Measurements from ENCODE around the gene UBE3D.
"Not testable (repeated sequence)": the region's sequence is repeated elsewhere in the genome, so short reads cannot be mapped to it uniquely, and the experiment has no call there.

UBE3D gene

DNA sequence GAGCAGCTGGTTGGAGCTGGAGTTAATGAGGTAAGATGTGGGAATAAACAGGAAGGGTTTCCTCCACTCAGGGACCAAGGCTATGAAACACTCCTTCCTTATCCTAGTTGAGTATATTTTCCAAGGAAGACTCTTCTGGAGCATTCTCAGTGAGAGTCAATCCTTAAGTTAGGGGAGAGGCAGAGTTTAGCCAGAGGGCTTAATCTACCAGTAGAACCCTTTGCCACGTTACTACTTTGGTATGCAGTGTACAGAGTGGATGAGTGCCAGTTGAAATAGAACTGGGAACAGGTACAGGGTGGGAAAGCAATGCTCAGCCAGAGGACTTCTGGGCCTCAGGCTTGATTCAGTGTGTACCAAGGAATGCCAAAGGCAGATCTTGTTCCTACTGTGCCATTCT, 114.3 kb downstream of the UBE3D start:
- no peaks in the 10 kb centered on the region for H3K9me3 ChIP-seq
- H3K4me3 ChIP-seq (ENCODE audit: low read depth, low read length): no peak overlapping the region
- H3K4me1 ChIP-seq: no peaks in the 10 kb centered on the region
- DNase-seq: no peak
- TF ChIP-seq, protein P1, sequence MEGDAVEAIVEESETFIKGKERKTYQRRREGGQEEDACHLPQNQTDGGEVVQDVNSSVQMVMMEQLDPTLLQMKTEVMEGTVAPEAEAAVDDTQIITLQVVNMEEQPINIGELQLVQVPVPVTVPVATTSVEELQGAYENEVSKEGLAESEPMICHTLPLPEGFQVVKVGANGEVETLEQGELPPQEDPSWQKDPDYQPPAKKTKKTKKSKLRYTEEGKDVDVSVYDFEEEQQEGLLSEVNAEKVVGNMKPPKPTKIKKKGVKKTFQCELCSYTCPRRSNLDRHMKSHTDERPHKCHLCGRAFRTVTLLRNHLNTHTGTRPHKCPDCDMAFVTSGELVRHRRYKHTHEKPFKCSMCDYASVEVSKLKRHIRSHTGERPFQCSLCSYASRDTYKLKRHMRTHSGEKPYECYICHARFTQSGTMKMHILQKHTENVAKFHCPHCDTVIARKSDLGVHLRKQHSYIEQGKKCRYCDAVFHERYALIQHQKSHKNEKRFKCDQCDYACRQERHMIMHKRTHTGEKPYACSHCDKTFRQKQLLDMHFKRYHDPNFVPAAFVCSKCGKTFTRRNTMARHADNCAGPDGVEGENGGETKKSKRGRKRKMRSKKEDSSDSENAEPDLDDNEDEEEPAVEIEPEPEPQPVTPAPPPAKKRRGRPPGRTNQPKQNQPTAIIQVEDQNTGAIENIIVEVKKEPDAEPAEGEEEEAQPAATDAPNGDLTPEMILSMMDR (IDR thresholded peaks at IDR 0.05; ENCODE audit: low read depth, low read length): no peak
- H3K36me3 ChIP-seq: no peaks in the 10 kb centered on the region
- no peaks in the 10 kb centered on the region for H3K27me3 ChIP-seq

- H3K36me3 ChIP-seq: peaks cover 15% of the 10 kb centered on the region
- not testable (repeated sequence) for H3K4me1 ChIP-seq; DNase-seq; H3K27me3 ChIP-seq; H3K9me3 ChIP-seq; H3K4me3 ChIP-seq (ENCODE audit: low read depth, low read length)
Measured at GRCh38 chr6:82930915-82931314, 134.7 kb downstream of the UBE3D start.

GRCh38 chr6:82924799-82925535, 140.7 kb downstream of the UBE3D start:
- no peaks in the 10 kb centered on the region for H3K36me3 ChIP-seq
- H3K9me3 ChIP-seq: no peaks in the 10 kb centered on the region
- TF ChIP-seq, protein P1 (IDR thresholded peaks at IDR 0.05; ENCODE audit: low read depth, low read length): no peak
- no peaks in the 10 kb centered on the region for H3K4me1 ChIP-seq
- no peak for DNase-seq
- H3K4me3 ChIP-seq (ENCODE audit: low read depth, low read length): no peak overlapping the region
- H3K27me3 ChIP-seq: no peaks in the 10 kb centered on the region

GRCh38 chr6:82921258-82921657, 144.4 kb downstream of the UBE3D start:
- Histone ChIP-seq H3K9me3 (peaks cover 3% of the 10 kb centered on the region; the same call in 1 of the 2 replicates), H3K4me3 (ENCODE audit: low read depth, low read length) (no peak overlapping the region), H3K27me3 (no peaks in the 10 kb centered on the region), H3K36me3 (peaks cover 3% of the 10 kb centered on the region; the same call in 1 of the 2 replicates), H3K4me1 (no peaks in the 10 kb centered on the region; the same call in 1 of the 2 replicates)
- no peak for DNase-seq
- TF ChIP-seq, protein P1 (IDR thresholded peaks at IDR 0.05; ENCODE audit: low read depth, low read length): no peak

GRCh38 chr6:82917346-82918064, 148.1 kb downstream of the UBE3D start:
- no peaks in the 10 kb centered on the region for H3K27me3 ChIP-seq
- no peaks in the 10 kb centered on the region; the same call in 1 of the 2 replicates for H3K4me1 ChIP-seq
- TF ChIP-seq, protein P1 (IDR thresholded peaks at IDR 0.05; ENCODE audit: low read depth, low read length): no peak
- H3K9me3 ChIP-seq: peaks cover 3% of the 10 kb centered on the region; the same call in 1 of the 2 replicates
- peaks cover 8% of the 10 kb centered on the region; the same call in 1 of the 2 replicates for H3K36me3 ChIP-seq
- no peak overlapping the region for H3K4me3 ChIP-seq (ENCODE audit: low read depth, low read length)
- DNase-seq: no peak

- peaks cover 8% of the 10 kb centered on the region; the same call in 1 of the 2 replicates for H3K36me3 ChIP-seq
- no peak for DNase-seq
- no peaks in the 10 kb centered on the region; the same call in 1 of the 2 replicates for H3K4me1 ChIP-seq
- TF ChIP-seq, protein P1 (IDR thresholded peaks at IDR 0.05; ENCODE audit: low read depth, low read length): no peak
- H3K27me3 ChIP-seq: no peaks in the 10 kb centered on the region
- no peak overlapping the region for H3K4me3 ChIP-seq (ENCODE audit: low read depth, low read length)
- H3K9me3 ChIP-seq: peaks cover 3% of the 10 kb centered on the region; the same call in 1 of the 2 replicates
Measured at GRCh38 chr6:82915666-82916065, 150.0 kb downstream of the UBE3D start.

Measured in BE2C (cell line).